GM12873 (cell line): ENCODE measurements around the gene CNIH3.
A peak's percentile ranks its signal among the peaks of the same experiment; 100 is the strongest.

Source experiments
- TF ChIP-seq, protein P1 (sequence below): IDR thresholded peaks from 2 replicates; pipeline ENCODE4 v1.5.1; 2012; ENCODE audit warnings: low read depth, mild to moderate bottlenecking, moderate library complexity, low read length, control low read depth; ENCODE audit not compliant: insufficient read depth; ENCODE audit errors: missing control alignments

The CNIH3 gene

DNA sequence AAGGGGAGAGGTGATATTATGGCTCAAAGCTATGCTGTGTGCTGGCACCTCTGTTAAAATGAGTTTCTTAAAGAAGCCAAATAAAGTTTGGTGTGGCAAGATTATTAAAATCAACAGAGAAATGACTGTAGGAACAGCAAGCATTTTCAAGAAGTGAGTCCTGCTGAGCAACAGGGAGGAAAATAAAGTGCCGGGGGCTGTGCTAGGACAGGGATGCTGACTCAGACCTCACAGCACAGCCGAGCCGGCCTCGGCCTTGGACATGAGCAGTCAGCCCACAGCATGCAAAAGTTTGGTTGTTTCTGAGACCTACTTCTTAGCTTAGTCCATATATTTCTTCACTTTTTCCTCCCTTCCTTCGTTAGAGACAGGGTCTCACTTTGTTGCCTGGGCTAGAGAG is 19.2 kb downstream of the CNIH3 start:
- TF ChIP-seq, protein P1, sequence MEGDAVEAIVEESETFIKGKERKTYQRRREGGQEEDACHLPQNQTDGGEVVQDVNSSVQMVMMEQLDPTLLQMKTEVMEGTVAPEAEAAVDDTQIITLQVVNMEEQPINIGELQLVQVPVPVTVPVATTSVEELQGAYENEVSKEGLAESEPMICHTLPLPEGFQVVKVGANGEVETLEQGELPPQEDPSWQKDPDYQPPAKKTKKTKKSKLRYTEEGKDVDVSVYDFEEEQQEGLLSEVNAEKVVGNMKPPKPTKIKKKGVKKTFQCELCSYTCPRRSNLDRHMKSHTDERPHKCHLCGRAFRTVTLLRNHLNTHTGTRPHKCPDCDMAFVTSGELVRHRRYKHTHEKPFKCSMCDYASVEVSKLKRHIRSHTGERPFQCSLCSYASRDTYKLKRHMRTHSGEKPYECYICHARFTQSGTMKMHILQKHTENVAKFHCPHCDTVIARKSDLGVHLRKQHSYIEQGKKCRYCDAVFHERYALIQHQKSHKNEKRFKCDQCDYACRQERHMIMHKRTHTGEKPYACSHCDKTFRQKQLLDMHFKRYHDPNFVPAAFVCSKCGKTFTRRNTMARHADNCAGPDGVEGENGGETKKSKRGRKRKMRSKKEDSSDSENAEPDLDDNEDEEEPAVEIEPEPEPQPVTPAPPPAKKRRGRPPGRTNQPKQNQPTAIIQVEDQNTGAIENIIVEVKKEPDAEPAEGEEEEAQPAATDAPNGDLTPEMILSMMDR = no peak

DNA sequence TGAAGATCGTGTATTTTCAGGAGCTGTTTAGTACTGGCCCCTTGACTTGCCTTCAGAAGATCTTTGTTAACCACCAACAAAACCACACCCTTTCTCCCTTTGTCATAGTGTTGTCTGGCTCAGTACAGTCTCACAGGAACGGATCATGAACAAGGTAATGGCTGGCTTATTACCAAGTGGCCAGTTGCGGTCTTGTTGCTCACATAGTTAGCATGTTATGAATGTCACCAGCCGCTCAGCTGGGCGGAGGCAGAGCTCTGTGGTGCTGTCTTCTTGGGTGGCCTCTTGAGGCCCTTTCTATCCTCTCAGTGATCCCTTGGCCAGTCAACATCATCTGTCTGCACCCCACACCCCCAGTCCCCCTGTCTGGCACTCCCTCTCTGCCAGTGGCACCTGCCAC is 21.4 kb downstream of the CNIH3 start:
- TF ChIP-seq, protein P1 = no peak

DNA sequence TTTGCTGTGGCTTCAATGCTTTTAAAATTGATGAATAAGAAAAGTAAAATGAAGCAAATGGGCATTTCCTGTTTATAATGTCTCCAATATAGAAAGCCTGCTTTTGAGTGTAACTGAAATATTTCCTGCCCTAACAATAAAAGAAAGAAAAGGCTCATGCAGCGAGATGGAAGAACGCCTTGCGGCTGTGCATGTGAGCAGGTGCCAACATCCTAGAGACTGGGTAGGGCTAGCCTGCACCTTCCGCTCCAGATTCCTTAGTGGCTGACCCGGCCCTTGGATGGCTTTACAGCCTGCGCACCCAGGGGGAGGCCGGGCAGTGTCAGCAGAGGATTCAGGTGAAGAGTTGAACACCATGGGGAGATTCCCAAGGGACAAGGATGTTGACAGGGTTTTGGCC is 21.8 kb downstream of the CNIH3 start:
- TF ChIP-seq, protein P1 = no peak

DNA sequence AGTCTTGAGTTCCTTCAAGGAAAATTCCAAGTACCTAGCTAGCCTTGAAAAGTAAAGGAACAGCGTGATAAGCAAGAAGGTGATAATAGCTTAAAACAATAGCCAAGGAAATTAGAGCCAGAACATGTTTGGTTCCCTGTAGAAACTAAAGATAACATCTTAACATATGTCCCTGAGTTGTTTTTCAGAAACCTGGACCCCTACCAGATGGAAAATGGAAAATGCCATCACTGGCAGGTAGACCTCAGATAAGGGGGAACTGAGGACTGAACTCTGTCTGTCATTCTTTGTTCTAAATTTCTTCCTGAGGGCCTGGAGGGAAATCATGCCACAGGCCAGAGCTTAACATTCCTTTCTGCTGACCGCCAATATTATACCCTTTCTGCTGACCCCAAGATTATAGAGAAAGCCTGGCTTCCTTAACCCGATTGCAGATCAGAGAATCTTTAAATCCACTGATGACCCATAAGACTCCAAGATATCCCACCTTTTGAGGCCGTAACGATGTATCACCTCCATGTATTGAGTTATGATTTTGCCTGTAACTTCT is 23.4 kb downstream of the CNIH3 start:
- TF ChIP-seq, protein P1 = no peak

DNA sequence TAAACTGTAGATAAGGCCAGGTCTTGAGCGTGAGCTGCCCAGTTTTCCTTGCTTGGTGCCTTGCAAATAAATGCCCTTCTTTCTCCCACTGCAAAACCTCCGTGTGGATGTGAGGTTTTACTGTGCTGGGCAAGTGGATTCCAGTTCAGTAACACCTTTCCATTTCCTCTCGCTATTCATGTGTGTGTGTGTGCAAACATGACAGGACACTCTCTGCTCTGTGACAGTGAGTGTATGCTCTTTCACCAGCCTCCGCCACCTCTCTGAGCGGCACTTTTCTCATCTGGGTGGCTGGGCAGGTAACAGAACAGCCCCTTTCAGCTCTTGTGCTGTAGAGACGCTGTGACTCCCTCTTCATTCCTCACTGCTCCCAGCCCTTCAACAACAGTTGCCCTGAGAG is 23.9 kb downstream of the CNIH3 start:
- TF ChIP-seq, protein P1 = no peak

DNA sequence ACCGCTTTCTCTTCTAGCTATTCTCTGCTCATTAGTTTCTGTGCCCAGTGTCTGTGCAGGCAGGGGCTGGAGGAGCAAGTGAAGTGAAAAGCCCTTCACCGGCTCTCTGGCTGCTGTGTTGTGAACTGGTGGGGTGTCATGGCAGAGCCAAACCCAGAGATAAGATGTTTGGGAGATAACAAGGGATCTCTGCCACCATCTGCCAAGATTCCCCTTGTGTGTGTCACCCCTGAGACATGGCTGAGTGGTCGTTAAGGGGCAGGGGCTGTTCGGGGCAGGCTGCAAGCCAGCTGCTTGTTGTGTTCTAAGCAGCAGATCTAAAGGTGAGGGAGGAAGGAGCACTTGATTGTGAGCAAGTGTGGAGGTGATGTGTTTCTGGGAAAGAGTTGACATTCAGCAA is 24.5 kb downstream of the CNIH3 start:
- TF ChIP-seq, protein P1 = no peak

DNA sequence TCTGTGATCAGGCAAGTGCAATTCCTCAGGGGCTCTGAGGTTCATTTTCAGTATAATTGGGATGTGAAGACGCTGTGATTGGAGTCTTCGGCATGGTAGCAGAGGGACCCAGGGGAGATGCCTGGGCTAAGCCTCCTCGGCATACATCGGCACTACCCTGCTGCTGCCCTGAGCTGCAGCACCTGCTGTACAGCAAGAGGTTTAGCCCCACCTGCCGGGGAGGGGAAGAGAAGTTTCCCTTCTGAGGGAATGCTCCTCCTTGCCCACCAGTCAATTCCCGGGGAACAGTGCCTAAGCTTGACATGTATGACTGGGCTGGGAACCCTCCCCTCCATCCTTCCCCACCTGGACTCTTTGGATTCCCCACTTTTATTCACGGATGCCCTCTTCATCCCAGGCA is 24.9 kb downstream of the CNIH3 start:
- TF ChIP-seq, protein P1 = peak; percentile 56
